PFSK-1 (cell line): Measurements from ENCODE around the gene PTPRN2.

Source experiments
- FOXP2 ChIP-seq: optimal IDR thresholded peaks from 2 replicates; pipeline ENCODE3; 2011; ENCODE audit warnings: borderline replicate concordance, control low read depth, inconsistent platforms; ENCODE audit not compliant: insufficient read depth; ENCODE audit errors: extremely low read length, extremely low read depth
- POLR2AphosphoS5 ChIP-seq: IDR thresholded peaks from 2 replicates; pipeline ENCODE4 v1.6.1; 2012; ENCODE audit warnings: low read depth, mild to moderate bottlenecking, control low read depth, low read length, moderate library complexity
- REST ChIP-seq, 2 experiments: IDR thresholded peaks; 2 replicates each; pipeline versions ENCODE4 v1.6.1 to v1.8.0; 2011 to 2012; ENCODE audit warnings: low read depth in 2 of 2, low read length in 2 of 2, control low read depth in 1 of 2, inconsistent platforms in 1 of 2, mild to moderate bottlenecking in 1 of 2, moderate library complexity in 1 of 2; ENCODE audit not compliant: insufficient read depth in 1 of 2
- SIN3A ChIP-seq: IDR thresholded peaks from 2 replicates; pipeline ENCODE4 v1.6.1; 2012; ENCODE audit warnings: mild to moderate bottlenecking, low read length, moderate library complexity, borderline replicate concordance; ENCODE audit not compliant: insufficient read depth
- TAF1 ChIP-seq: IDR thresholded peaks from 2 replicates; pipeline ENCODE4 v1.6.1; 2012; ENCODE audit warnings: low read length, control low read depth, borderline replicate concordance; ENCODE audit not compliant: insufficient read depth

Gene PTPRN2

GRCh38 chr7:158001003-158001402, 586.6 kb downstream of the PTPRN2 start:
- TF ChIP-seq SIN3A: no peak
- no peak for TF ChIP-seq REST (IDR thresholded peaks at IDR 0.05; ENCODE audit: insufficient read depth in 1 of 2, low read depth in 2 of 2, low read length in 2 of 2)
- no peak for TF ChIP-seq FOXP2
- no peak for TF ChIP-seq POLR2AphosphoS5
- TF ChIP-seq TAF1: no peak

- no peak for TF ChIP-seq FOXP2
- no peak for TF ChIP-seq POLR2AphosphoS5
- TF ChIP-seq SIN3A: no peak
- no peak for TF ChIP-seq TAF1
- TF ChIP-seq REST (IDR thresholded peaks at IDR 0.05; ENCODE audit: insufficient read depth in 1 of 2, low read depth in 2 of 2, low read length in 2 of 2): no peak
Measured at GRCh38 chr7:158000160-158000559, 587.5 kb downstream of the PTPRN2 start.

GRCh38 chr7:157998884-157999552, 588.6 kb downstream of the PTPRN2 start:
- no peak for TF ChIP-seq REST (IDR thresholded peaks at IDR 0.05; ENCODE audit: insufficient read depth in 1 of 2, low read depth in 2 of 2, low read length in 2 of 2)
- TF ChIP-seq FOXP2: no peak
- no peak for TF ChIP-seq TAF1
- no peak for TF ChIP-seq SIN3A
- TF ChIP-seq POLR2AphosphoS5: no peak

GRCh38 chr7:157997471-157997870, 590.2 kb downstream of the PTPRN2 start:
- TF ChIP-seq SIN3A (no peak), FOXP2 (no peak), POLR2AphosphoS5 (no peak), TAF1 (no peak), REST (IDR thresholded peaks at IDR 0.05; ENCODE audit: insufficient read depth in 1 of 2, low read depth in 2 of 2, low read length in 2 of 2) (no peak)

- TF ChIP-seq SIN3A (no peak), FOXP2 (no peak)
Measured at GRCh38 chr7:157997080-157997440, 590.6 kb downstream of the PTPRN2 start.
